HG03558 (cell line): ENCODE results near the gene MIPOL1.
"Not testable (repeated sequence)": the region's sequence is repeated elsewhere in the genome, so short reads cannot be mapped to it uniquely, and the experiment has no call there.

Source experiments
- ATAC-seq: cut with Tn5 transposase; IDR thresholded peaks from one replicate; pipeline ENCODE4 v1.9.1; 2021; ENCODE audit warnings: moderate number of reproducible peaks; ENCODE audit not compliant: unreplicated experiment; ENCODE audit errors: extremely low read depth

The MIPOL1 gene

DNA sequence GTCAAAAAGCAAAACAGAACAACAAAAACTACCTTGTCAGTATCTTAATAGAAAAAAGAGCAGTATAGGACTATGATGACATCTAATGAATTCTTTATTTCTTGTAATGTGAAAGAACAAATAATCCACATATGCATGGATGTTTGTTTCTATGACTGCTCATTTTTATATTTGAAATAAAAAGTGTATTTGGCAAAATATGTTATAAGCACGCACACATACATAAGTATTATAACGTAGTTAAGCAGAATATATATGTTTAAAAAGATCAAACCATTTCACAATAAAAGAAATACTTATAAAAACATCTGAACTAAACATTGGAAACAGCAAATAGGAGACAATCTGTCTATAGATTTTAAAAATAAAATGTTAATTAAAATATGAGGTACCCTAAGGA, 74.8 kb downstream of the MIPOL1 start:
- ATAC-seq: no peak

DNA sequence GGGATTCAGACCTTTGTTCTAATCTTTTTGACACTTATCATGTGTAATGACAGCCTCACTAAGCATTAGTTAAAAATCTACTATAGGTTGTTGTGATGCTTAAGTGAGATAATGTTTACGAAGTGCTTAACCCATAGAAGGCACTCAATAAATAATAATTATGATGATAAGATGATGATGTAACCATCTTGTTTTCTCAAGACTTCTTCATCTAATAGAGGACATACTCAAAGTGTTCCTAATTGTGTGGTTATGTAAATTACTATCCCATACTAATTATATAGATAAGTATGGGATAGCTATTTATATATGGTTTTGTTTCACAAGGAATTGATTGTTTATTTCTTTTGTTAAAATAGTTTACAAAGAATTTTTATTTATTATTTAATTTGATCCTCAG, 76.9 kb downstream of the MIPOL1 start:
- ATAC-seq: no peak

DNA sequence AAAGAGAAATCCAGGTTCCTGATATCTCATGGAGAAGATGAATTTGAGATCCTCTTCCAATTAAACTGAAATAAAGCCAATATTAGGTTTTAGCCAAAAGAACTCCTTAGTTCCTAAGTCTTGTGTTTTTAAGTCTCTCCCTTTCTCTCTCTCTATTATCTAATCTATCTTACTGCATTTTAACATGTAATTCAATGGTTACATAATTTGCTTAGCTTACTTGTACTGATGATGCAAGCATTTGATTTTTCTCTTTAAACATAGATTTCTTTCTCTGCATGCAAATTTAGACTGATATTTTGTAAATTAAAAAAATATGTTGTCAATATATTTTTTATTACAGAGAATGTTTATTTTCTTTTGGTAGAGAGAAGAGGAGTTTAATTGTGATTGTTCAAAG, 78.2 kb downstream of the MIPOL1 start:
- no peak for ATAC-seq

DNA sequence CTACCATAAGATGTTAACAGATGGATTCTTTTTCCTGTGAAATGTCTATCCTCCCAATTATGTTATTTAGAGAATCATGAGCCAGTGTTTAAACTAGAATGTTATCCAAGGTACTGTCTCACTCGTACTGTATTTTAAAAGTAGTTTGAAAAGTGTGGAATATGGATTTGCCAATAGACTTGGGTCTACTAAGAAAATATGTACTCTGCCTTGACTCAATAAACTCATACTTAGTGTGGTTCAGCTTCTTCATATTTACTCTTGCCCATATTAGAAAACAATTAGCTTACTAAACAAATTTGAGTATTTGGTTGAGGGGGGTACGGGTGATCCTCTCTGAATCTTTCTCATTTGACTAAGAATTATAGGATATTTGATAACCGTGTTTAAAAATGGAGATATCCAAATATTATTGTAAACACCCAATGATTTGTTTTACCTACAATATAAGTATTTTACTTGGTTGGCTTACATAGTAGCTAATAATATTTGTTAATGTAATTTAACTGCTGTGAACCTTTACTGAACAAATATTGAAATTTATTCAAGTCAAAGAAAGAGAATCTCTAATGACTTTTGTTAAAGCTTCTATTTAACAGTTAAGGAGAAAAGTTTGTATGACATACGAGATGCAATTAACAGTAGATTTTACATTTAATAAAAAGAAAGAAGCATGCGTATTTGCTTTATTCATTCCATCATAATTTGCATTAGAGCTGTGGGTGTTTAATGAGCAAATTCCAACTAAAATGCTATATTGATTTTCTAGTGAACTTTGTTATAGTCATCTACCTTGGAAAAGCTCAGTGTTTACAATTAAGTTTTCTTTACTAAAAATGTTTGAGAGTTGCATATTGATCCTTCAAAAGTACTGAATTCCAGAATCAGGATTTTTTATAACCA, 81.2 kb downstream of the MIPOL1 start:
- no peak for ATAC-seq

DNA sequence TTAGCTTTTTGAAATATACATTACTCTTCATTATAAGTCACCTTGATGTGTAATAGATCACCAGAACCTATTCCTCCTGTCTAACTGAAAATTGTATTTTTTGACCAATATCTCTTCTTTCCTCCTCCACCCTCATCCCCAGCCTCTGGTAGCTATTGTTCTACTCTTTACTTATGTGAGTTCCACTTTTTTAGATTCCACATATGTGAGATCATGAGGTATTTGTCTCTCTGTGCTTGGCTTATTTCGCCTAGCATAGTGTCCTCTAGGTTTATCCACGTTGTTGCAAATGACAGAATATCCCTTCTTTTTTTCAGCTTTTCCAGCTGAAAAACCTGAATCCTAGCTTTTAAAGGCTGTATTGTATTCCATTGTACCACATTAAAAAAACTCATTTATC, 82.1 kb downstream of the MIPOL1 start:
- ATAC-seq: no peak

DNA sequence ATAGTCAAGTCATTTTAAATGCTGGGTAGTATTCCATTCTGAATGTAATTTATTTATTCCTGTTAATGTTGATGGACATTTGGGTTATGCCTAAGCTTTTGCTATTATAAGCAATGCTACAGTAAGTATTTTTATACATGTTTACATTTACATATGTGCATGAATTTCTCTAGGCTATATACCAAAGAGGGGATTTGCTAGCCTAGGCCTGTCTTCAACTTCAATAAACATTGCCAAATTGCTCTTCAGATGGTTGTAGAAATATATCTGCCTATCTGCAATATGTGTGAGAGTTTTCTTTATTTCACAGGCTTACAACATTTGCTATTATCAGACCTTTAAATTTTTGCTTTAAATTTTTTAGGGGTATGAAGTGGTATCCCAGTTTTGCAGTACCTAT, 87.0 kb downstream of the MIPOL1 start:
- no peak for ATAC-seq

DNA sequence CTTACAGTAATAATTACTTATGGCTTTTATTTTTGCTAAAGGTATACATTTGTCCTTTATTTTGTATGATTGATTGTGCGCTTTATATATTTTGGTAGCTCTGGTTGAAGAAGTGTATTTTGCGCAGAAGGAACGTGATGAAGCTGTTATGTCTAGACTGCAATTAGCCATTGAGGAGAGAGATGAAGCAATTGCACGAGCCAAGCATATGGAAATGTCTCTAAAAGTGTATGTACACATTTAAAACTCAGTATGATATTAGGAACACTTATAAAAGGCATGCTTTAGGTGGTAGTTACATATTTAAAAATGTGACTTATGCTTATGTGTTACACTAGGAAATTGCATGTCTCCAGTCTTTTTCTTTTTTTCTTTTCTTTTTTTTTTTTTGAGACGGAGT, 87.5 kb downstream of the MIPOL1 start:
- no peak for ATAC-seq

DNA sequence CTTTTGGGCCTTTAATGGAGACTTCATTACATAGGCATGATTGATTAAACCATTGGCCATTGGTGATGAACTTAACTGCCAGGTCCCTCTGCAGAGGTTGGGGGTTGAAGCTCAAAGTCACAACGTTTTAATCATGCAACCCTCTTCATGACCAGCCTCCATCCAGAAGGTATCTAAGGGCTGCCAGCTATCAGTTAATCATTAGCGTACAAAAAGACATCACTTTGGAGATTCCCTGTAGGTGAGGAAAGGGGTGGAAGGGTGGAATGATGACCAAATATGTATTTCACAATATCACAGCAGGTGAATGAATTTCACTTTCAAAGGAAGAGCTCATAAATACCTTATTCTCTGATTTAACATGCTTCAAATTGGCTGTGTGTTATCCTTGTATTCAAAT, 92.0 kb downstream of the MIPOL1 start:
- ATAC-seq: no peak

DNA sequence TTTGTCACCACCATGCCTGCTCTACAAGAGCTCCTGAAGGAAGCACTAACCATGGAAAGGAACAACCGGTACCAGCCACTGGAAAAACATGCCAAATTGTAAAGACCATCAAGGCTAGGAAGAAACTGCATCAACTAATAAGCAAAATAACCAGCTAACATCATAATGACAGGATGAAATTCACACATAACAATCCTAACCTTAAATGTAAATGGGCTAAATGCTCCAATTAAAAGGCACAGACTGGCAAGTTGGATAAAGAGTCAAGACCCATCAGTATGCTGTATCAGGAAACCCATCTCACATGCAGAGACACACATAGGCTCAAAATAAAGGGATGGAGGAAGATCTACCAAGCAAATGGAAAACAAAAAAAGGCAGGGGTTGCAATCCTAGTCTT, 97.5 kb downstream of the MIPOL1 start:
- not testable (repeated sequence) for ATAC-seq

DNA sequence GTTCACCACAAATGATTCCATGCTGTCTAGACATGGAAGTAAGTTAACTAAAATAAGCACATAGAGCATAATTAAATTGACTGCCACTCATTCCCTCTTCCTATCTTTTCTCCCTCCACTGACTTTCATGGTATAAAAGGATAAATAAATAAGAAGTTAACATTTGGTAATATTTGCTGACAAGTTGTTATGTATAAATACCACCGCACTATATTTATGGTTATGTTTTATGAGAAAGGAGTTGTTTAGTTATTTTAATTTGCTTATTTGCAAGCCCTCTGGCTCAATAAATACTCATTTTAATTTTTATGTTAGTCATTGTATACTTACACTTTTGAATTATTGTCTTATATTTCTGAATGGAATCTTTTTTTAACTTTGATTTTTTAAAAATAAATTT, 113.5 kb downstream of the MIPOL1 start:
- no peak for ATAC-seq

DNA sequence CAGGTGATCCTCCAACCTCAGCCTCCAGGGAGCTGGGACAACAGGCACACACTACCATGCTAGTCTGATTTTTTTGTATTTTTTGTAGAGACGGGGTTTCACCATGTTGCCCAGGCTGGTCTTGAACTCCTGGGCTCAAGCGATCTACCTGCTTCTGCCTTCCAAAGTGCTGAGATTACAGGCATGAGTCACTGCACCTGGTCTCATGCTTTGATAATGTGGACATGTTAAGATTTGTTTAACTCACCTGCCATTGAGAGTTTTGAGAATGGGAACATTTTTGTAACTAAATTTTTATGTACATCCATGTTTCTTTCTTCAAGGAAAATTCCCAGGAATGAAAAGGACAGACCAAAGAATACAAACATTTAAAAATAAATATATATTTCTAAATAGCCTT, 121.2 kb downstream of the MIPOL1 start:
- ATAC-seq: no peak

DNA sequence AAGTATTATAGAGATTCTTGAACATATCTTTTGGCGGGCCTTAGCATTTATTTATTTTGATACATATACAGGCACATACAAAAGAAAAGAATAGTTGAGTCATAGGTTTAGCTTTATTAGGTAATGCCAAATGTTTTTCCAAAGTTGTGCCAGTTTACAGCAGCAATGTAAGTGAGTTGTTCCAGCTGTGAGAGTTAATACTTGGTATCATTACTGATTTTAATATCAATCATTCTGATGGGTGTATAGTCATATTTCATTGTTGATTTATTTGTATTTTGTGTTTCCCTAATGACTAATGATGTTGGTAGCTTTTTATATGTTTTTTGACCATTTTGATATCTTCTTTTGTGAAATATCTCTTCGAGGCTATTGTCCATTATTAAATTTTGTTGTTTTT, 122.4 kb downstream of the MIPOL1 start:
- no peak for ATAC-seq

DNA sequence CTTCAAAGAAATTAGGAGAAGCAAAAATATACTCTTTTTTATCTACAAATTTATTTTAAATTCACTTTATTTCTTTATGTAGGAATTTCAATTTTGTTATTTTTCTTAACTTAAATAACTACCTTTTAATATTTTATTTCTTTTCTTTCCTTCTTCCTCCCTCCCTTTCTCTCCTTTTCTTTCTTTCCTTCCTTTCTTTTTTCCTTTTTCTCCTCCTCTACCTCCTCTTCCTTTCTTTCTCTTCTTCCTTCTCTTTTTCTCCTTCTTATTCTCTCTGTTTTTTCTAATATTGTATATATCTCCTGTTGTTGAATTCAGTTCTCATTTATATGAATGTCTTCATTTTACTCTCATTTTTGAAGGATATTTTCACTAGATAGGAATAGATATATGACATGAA, 127.6 kb downstream of the MIPOL1 start:
- ATAC-seq: no peak

DNA sequence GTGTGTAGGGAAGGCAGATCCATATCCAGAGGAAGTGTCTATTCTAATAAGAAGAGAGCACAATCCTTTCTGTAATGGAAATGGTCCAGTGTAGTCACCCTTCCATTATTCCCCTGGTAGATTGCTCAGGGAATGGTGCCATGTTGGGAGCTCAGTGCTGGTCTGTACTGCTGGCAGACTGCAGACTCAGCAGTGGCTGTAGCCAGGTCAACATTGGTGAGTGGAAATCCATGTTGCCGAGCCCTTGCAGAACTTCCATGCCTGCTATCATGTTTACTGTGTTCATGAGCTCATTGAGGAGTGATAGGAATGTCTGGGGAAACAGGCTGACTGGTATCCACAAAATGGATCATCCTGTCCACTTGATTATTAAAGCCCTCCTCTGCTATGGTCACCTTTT, 128.7 kb downstream of the MIPOL1 start:
- no peak for ATAC-seq

DNA sequence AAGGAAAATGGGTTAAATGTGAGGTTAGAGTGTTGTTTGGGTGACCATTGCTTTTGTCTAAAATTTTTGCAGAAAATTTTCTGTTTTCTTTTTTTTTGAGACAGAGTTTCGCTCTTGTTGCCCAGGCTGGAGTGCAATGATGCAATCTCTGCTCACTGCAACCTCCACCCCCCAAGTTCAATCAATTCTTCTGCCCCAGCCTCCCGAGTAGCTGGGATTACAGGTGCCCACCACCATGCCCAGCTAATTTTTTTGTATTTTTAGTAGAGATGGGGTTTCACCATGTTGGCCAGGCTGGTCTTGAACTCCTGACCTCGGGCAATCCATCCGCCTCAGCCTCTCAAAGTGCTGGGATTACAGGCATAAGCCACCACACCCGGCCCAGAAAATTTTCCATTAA, 130.2 kb downstream of the MIPOL1 start:
- not testable (repeated sequence) for ATAC-seq

DNA sequence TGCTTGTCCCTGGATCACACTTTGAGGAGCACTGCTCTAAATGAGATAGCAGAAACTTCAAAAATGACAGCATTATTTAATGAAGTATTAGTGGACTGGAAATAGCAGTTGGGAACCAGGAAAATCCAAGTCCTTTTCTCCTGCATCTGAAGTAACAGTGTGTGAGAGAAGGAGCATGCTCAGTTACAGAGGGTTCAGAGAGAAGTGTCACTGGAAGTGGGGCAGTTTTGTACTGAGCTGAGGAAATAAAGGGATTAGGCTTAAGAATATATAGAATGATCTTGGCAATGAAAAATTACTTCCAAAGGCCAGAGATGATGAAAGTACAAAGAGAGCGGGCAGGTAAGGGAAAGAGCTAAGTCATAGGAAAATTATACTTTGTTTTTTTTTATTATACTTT, 130.9 kb downstream of the MIPOL1 start:
- no peak for ATAC-seq

DNA sequence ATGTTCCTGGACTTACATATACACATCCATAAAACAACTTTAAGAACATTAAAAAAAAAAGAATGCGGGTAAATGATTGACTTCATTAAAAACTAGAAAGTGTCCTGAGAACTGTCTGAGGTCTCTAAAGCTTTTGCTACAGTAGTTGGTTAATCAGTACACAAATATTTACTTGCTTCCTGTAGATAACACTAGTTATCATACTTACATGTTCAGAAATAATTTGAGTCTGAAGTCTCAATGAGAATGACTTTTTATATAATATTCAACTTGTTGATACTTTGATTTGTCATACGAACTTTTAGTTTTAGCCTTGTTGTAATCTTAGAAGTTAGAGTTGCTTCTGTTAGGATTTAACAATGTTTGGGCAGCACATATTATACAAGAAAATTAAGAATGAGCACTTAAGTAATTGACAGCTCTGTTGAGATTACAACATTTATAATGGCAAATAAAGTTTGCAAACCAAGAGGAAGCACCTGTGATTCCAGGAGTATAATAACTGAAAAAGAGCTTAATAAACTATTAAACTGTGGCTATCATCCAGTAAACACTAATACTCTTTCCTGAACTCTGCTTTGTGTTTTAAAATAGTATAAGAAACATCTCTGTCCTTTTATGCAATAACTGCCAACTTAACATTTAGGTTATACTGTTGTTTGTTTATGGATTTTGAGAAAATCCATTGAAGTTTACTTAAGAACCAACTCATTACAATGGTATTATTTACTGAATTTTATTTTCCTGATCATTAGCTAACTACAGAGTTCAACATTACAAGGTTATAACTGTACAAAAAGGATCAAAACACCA, 131.7 kb downstream of the MIPOL1 start:
- no peak for ATAC-seq

DNA sequence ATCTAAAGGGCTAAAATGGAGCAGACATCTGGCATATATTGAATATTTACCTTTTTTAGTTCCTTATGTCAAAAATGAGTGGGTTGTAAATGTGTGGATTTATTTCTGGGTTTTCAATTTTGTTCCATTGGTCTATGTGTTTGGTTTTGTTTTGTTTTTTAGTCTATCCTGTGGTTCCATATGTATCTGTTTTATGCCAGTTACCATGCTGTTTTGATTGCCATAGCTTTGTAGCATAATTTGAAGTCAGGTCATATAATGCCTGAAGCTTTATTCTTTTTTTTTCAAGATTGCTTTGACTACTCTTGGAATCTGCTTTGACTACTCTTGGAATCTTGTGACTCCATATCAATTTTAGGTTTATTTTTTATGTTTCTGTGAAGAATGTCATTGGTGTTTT, 133.2 kb downstream of the MIPOL1 start:
- no peak for ATAC-seq

DNA sequence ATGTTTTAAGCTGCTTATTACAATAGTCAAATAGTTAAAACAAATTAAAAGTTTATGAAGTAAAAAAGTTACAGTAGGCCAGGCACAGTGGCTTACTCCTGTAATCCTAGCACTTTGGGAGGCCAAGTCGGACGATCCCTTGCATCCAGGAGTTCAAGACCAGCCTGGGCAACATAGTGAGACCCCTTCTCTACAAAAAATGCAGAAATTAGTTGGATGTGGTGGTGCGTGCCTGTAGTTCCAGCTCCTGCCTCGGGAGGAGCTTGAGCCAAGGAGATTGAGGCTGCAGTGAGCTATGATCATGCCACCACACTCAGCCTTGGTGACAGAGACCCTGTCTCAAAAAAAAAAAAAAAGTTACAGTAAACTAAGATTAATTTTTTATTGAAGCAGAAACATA, 142.6 kb downstream of the MIPOL1 start:
- no peak for ATAC-seq

DNA sequence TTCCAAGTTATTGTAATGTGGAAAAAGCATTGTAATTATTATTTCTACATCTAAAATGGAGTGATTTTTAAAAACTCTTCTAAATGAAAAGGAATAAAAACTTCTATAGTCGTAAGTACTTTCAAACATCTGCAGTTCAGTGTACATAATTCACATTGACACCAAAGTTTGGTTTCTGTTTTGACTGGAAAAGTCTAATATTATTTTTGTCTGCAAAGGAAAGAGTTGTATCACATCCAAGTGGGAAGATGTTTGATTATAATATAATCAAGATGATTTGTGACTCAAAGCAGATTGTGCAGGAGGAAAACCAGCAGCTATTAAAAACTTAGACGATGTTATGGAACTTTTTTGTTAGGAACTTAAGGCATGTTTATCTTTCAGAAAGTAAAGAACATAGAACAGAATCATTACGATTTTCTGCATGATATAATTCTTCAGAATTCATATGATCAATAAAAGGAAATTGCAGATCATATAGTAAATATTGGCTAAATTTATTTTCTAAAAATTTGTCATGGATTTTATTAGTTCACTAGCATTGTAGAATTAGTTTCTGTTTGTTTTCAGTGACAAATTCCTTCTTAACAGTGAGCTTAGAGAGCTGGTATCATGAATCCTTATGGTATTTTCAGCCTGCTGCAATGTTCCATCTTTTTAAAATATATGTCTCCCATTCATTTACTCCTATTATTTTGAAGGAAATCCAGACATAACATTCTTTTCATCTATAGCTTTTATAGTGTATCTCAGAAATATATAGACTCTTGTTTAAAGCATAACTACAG, 145.8 kb downstream of the MIPOL1 start:
- no peak for ATAC-seq

DNA sequence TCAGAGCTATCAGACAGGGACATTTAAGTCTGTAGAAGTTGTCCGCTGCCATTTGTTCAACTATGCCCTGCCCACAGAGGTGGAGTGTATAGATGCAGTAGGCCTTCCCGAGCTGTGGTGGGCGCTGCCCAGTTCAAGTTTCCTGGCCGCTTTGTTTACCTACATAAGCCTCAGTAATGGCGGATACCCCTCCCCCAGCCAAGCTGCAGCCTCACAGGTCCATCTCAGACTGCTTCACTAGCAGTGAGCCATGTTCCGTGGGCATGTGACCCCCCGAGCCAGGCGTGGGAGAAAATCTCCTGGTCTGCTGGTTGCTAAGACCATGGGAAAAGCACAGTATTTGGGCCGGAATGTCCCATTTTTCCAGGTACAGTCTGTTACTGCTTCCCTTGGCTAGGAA, 165.9 kb downstream of the MIPOL1 start:
- ATAC-seq: no peak
